Lung (tissue), 12 donors: ENCODE results near the gene MAPKBP1. TPM values are rescaled to one million over a fixed set of nuclear protein-coding genes. Genes with fewer than 3 reads are reported as not detected.

ENCODE experiments used
- ATAC-seq: fragments of 200-7000 bp; cut with Tn5 transposase; one replicate; pipeline ENCODE4 v1.9.1; 2020; ENCODE audit warnings: moderate number of reproducible peaks; ENCODE audit not compliant: insufficient read depth, low FRiP score
- DNase-seq, 3 donors: peaks; one replicate each; pipeline ENCODE4 v3.0.0-alpha.2; 2013 to 2017
- H3K27ac ChIP-seq, 2 donors: one replicate each; pipeline ENCODE4 v1.5.1; 2013; ENCODE audit warnings: mild to moderate bottlenecking in 2 of 2, moderate library complexity in 2 of 2, control low read depth in 1 of 2, inconsistent platforms in 1 of 2, low read depth in 1 of 2, low read length in 1 of 2
- H3K27me3 ChIP-seq, 3 donors: one replicate each; pipeline ENCODE4 v1.5.1; 2013; ENCODE audit warnings: low read length in 2 of 3; ENCODE audit not compliant: control insufficient read depth in 3 of 3, insufficient read depth in 3 of 3
- H3K36me3 ChIP-seq, 4 donors: one replicate each; pipeline ENCODE4 v1.5.1; 2013; ENCODE audit warnings: low read length in 4 of 4, mild to moderate bottlenecking in 1 of 4, moderate library complexity in 1 of 4; ENCODE audit not compliant: control insufficient read depth in 4 of 4, insufficient read depth in 4 of 4
- H3K4me1 ChIP-seq, 5 donors: one replicate each; pipeline ENCODE4 v1.5.1; 2013; ENCODE audit warnings: low read length in 5 of 5, mild to moderate bottlenecking in 2 of 5, moderate library complexity in 1 of 5; ENCODE audit not compliant: control insufficient read depth in 5 of 5, insufficient read depth in 5 of 5
- H3K4me3 ChIP-seq: one replicate; pipeline ENCODE4 v1.5.1; 2013; ENCODE audit warnings: mild to moderate bottlenecking, control low read depth, moderate library complexity
- H3K9ac ChIP-seq, 2 donors: one replicate each; pipeline ENCODE4 v1.5.1; 2013; ENCODE audit warnings: low read length in 2 of 2, control low read depth in 1 of 2; ENCODE audit not compliant: insufficient read depth in 1 of 2
- H3K9me3 ChIP-seq, 4 donors: one replicate each; pipeline ENCODE4 v1.5.1; 2013; ENCODE audit warnings: low read length in 3 of 4, mild to moderate bottlenecking in 1 of 4, moderate library complexity in 1 of 4; ENCODE audit not compliant: control insufficient read depth in 4 of 4, insufficient read depth in 3 of 4
- CTCF ChIP-seq: IDR thresholded peaks from 2 replicates; pipeline ENCODE4 v1.5.1; 2012; ENCODE audit warnings: mild to moderate bottlenecking; ENCODE audit errors: control extremely low read depth, extremely low read depth
- WGBS, 2 donors: extraction: QIAGEN DNeasy Blood & Tissue Kit; methylation state at CpG; one replicate each; pipeline ENCODE4 v1.1.7; 2013; 5-methylcytosine and 5-hydroxymethylcytosine counted together
- polyA plus RNA-seq, 2 donors: library from polyadenylated mRNA; stranded (reverse); fragments of 200-250 nt; gene quantifications; one replicate each; pipeline ENCODE4 v1.2.1, GENCODE V29; 2013
- total RNA-seq, 2 donors: library from RNA; depleted of rRNA in 1 of 2; stranded (reverse); fragments of >200 nt in 1 of 2; gene quantifications; one replicate each; pipeline ENCODE4 v1.2.1, GENCODE V29; 2014 to 2021
- donor health status: control.
- donor health status: control.
- donor health status: Bipolar disorder and iron deficiency.
- donor health status: healthy.
- donor health status: DM: yes; HTN: yes; CAD: no.

Gene MAPKBP1
- total and polyA plus RNA-seq, 4 donors, result 7.2 to 25.7 (median 16.4) TPM

GRCh38 chr15:41804916-41805666 lies 30.8 kb downstream of the MAPKBP1 start:
- H3K4me3 ChIP-seq, result no peak overlapping the region
- DNase-seq (no peak), ATAC-seq (no peak)
- no peak overlapping the region for H3K27ac ChIP-seq
- no peaks in the 10 kb centered on the region for H3K27me3 ChIP-seq
- 59 to 64% methylated on average over 8 of the region's 8 CpGs for WGBS, 2 donors
- H3K9me3 ChIP-seq, result no peaks in the 10 kb centered on the region
- peaks cover 0 to 6% (median 0%) of the 10 kb centered on the region in 5 donors for H3K4me1 ChIP-seq
- TF ChIP-seq CTCF, result no peak
- no peak overlapping the region for H3K9ac ChIP-seq
- peaks cover 0 to 10% (median 4%) of the 10 kb centered on the region in 4 donors for H3K36me3 ChIP-seq

DNA sequence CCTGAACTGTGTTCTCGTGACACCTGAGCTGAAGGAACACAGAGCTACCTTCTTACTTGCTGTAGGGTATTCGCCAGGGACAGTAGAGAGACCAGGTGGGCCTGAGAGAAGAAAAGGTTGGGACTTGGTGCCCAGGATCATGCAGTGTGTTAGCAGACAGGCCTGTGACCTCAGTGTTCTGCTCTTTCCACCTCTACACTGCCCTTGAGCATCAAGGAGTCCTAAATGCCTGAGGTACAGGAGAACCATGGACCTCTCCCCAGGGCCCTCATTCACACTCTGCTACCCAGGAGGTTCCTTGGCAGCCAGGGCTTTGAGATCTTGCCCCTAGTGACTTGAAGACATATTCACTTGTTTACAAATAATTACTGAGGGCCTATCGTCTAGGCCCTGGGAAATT lies 31.4 kb downstream of the MAPKBP1 start:
- H3K4me3 ChIP-seq, result no peak overlapping the region
- WGBS, 2 donors, result 85 to 92% methylated on average over 3 of the region's 3 CpGs
- H3K9ac ChIP-seq, result no peak overlapping the region
- ATAC-seq (no peak), DNase-seq (no peak)
- no peak overlapping the region for H3K27ac ChIP-seq
- H3K4me1 ChIP-seq, result peaks cover 0 to 6% (median 0%) of the 10 kb centered on the region in 5 donors
- no peak for TF ChIP-seq CTCF
- H3K36me3 ChIP-seq, result peaks cover 0 to 7% (median 4%) of the 10 kb centered on the region in 4 donors
- H3K27me3 ChIP-seq, result no peaks in the 10 kb centered on the region
- no peaks in the 10 kb centered on the region for H3K9me3 ChIP-seq

DNA sequence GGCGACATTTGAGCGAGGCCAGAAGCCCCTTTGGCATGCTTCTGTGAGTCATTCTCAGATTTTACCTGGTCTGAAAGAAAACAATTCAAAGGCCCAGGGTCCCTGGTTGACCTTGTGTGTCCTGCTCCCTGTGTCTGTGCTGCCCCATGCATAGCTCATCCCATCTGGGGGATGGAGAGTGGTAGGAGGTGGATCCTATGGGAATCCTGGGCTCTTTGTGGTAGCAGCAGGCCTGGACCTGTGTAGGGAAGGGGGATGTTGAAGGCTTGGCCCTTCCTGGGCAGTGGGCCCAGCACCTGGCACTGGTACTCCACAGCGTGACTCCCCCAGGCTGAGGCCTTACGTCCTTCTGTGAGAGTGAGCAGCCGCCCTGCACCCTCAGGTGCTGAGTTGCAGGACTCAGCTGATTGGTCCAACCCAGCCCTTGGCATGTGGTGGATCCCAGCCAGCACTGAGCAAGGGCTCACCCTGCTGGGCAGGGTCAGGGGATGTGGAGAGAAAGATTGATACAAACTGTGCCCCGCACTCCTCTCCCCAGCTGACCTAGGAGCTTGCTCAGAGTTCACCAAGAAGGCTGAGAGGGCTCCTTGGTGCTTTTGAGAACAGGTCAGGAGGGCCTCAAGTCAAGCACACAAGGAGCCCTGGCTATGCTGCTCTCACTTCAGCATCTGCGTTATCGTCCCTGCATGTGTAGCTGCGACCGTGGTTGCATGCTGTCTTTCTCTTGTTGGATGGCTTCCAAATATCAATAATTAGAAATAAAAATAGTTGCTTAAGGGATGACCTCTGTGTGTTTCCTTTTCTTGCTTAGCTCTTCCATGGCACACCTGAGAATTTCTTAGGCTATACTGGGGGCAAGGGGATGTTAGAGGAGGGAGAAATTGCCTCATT lies 32.3 kb downstream of the MAPKBP1 start:
- peaks cover 0 to 6% (median 0%) of the 10 kb centered on the region in 5 donors for H3K4me1 ChIP-seq
- 87 to 88% methylated on average over 10 of the region's 10 CpGs for WGBS, 2 donors
- peak in 2 of 3 donors; percentile 25 to 31 for DNase-seq
- no peak overlapping the region for H3K9ac ChIP-seq
- H3K27ac ChIP-seq, result no peak overlapping the region
- no peak overlapping the region for H3K4me3 ChIP-seq
- peaks cover 0 to 7% (median 3%) of the 10 kb centered on the region in 4 donors for H3K36me3 ChIP-seq
- ATAC-seq, result peak; percentile 54
- no peaks in the 10 kb centered on the region for H3K27me3 ChIP-seq
- H3K9me3 ChIP-seq, result no peaks in the 10 kb centered on the region
- TF ChIP-seq CTCF, result no peak
